ENCODE data around the gene RIPOR3.

RIPOR3 gene

GRCh38 chr20:50668326-50668725 lies 23.0 kb downstream of the RIPOR3 start:
- Histone ChIP-seq H3K27ac (replicated peaks) (no peak overlapping the region), H3K4me3 (replicated peaks; ENCODE audit: insufficient read depth, low read length) (no peak overlapping the region), H3K27me3 (ENCODE audit: insufficient read depth, poor library complexity, severe bottlenecking) (no peaks in the 10 kb centered on the region)
- no peak for TF ChIP-seq POLR2AphosphoS5 (IDR thresholded peaks at IDR 0.05; ENCODE audit: low read depth)
- no peak for TF ChIP-seq CTCF (IDR thresholded peaks at IDR 0.05; ENCODE audit: insufficient read depth, low read length)
- TF ChIP-seq REST (IDR thresholded peaks at IDR 0.05; ENCODE audit: insufficient replicate concordance, low read depth), result no peak
- no peak for TF ChIP-seq GABPA (IDR thresholded peaks at IDR 0.05; ENCODE audit: low read depth)
- TF ChIP-seq SPI1 (IDR thresholded peaks at IDR 0.05; ENCODE audit: borderline replicate concordance, low read depth), result no peak
- no peak for DNase-seq (ENCODE audit: low read depth in 1 of 2, low spot score in 1 of 2)

- H3K4me3 ChIP-seq (replicated peaks; ENCODE audit: insufficient read depth, low read length), result no peak overlapping the region
- H3K27me3 ChIP-seq (ENCODE audit: insufficient read depth, poor library complexity, severe bottlenecking), result no peaks in the 10 kb centered on the region
- no peak for TF ChIP-seq POLR2AphosphoS5 (IDR thresholded peaks at IDR 0.05; ENCODE audit: low read depth)
- no peak for TF ChIP-seq GABPA (IDR thresholded peaks at IDR 0.05; ENCODE audit: low read depth)
- no peak for DNase-seq (ENCODE audit: low read depth in 1 of 2, low spot score in 1 of 2)
- H3K27ac ChIP-seq (replicated peaks), result no peak overlapping the region
These were observed 24.5 kb downstream of the RIPOR3 start for GRCh38 chr20:50666709-50667298.

GRCh38 chr20:50664254-50664653 lies 27.1 kb downstream of the RIPOR3 start:
- TF ChIP-seq POLR2AphosphoS5 (IDR thresholded peaks at IDR 0.05; ENCODE audit: low read depth) (no peak), SPI1 (IDR thresholded peaks at IDR 0.05; ENCODE audit: borderline replicate concordance, low read depth) (no peak)
- DNase-seq (ENCODE audit: low read depth in 1 of 2, low spot score in 1 of 2), result no peak
- H3K4me3 ChIP-seq (replicated peaks; ENCODE audit: insufficient read depth, low read length), result no peak overlapping the region
- H3K27me3 ChIP-seq (ENCODE audit: insufficient read depth, poor library complexity, severe bottlenecking), result no peaks in the 10 kb centered on the region
- no peak overlapping the region for H3K27ac ChIP-seq (replicated peaks)

- DNase-seq (ENCODE audit: low read depth in 1 of 2, low spot score in 1 of 2), result peak in 1 of 2 experiments; percentile 58
- no peak for TF ChIP-seq SPI1 (IDR thresholded peaks at IDR 0.05; ENCODE audit: borderline replicate concordance, low read depth)
- no peak for TF ChIP-seq POLR2AphosphoS5 (IDR thresholded peaks at IDR 0.05; ENCODE audit: low read depth)
- TF ChIP-seq GABPA (IDR thresholded peaks at IDR 0.05; ENCODE audit: low read depth), result no peak
- TF ChIP-seq REST (IDR thresholded peaks at IDR 0.05; ENCODE audit: insufficient replicate concordance, low read depth), result no peak
- TF ChIP-seq CTCF (IDR thresholded peaks at IDR 0.05; ENCODE audit: insufficient read depth, low read length), result peak; percentile 1
- Histone ChIP-seq H3K4me3 (replicated peaks; ENCODE audit: insufficient read depth, low read length) (no peak overlapping the region), H3K27ac (replicated peaks) (no peak overlapping the region), H3K27me3 (ENCODE audit: insufficient read depth, poor library complexity, severe bottlenecking) (no peaks in the 10 kb centered on the region)
These were observed 28.1 kb downstream of the RIPOR3 start for GRCh38 chr20:50663095-50663821.
